ENCODE measurements around the gene RHEB. TPM values are rescaled to one million over a fixed set of nuclear protein-coding genes. Genes with fewer than 3 reads are reported as not detected.

Gene RHEB
- total RNA-seq, 2 experiments from 2014 or later = 57.6 to 93.2 TPM

DNA sequence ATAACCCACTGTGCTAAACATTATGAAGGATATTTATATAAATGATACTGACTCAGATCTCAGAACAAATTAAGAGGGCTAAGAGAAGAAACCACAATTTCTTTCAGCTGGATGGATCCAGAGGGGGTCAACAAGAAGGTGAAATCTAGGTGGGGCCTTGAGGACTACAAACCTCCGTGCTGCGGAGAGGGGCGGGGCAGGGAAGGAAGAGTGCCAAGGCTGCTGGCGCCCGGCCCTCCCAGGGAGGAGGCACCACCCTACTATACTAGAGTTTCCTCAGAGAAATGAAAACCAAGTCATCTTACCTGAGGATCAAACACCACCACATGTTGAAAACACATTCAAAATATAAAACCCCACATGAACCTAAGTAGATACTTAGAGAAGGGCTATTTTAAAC lies 50.4 kb downstream of the RHEB start:
- TF ChIP-seq EZH2phosphoT487 (IDR thresholded peaks at IDR 0.05; ENCODE audit: borderline replicate concordance, low read depth, low read length) = no peak
- TF ChIP-seq, protein P1, sequence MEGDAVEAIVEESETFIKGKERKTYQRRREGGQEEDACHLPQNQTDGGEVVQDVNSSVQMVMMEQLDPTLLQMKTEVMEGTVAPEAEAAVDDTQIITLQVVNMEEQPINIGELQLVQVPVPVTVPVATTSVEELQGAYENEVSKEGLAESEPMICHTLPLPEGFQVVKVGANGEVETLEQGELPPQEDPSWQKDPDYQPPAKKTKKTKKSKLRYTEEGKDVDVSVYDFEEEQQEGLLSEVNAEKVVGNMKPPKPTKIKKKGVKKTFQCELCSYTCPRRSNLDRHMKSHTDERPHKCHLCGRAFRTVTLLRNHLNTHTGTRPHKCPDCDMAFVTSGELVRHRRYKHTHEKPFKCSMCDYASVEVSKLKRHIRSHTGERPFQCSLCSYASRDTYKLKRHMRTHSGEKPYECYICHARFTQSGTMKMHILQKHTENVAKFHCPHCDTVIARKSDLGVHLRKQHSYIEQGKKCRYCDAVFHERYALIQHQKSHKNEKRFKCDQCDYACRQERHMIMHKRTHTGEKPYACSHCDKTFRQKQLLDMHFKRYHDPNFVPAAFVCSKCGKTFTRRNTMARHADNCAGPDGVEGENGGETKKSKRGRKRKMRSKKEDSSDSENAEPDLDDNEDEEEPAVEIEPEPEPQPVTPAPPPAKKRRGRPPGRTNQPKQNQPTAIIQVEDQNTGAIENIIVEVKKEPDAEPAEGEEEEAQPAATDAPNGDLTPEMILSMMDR (conservative IDR thresholded peaks at IDR 0.05; ENCODE audit: low read length) = no peak
- no peak overlapping the region for H3K4me3 ChIP-seq (ENCODE audit: low read depth, low read length, poor library complexity, severe bottlenecking)
- ChIA-PET POLR2A (no interaction called here), CTCF (ENCODE audit: unreplicated experiment) (no interaction called here)
- no peaks in the 10 kb centered on the region for H3K9me3 ChIP-seq (ENCODE audit: low read length)
- H3K4me1 ChIP-seq (ENCODE audit: insufficient read depth, low read length, poor library complexity, severe bottlenecking) = peaks cover 25% of the 10 kb centered on the region
- H2AFZ ChIP-seq (ENCODE audit: low read length) = no peak overlapping the region
- no peak overlapping the region for H3K27ac ChIP-seq (ENCODE audit: low read depth, low read length, poor library complexity, severe bottlenecking)
- H3K4me2 ChIP-seq (ENCODE audit: low read length) = no peak overlapping the region
- peaks cover 7% of the 10 kb centered on the region; the same call in 1 of the 2 replicates for H3K79me2 ChIP-seq (ENCODE audit: insufficient read depth, low read depth, low read length)
- peaks cover 15% of the 10 kb centered on the region; the same call in 1 of the 2 replicates for H4K20me1 ChIP-seq (ENCODE audit: insufficient read depth, low read length)
- peaks cover 98% of the 10 kb centered on the region for H3K36me3 ChIP-seq (ENCODE audit: insufficient read depth, low read length)
- no TSS peak for BruUV-seq (replicated peaks)
- DNase-seq (ENCODE audit: low spot score) = no peak
- intact Hi-C loops (cut with micrococcal nuclease; ENCODE audit: unreplicated experiment) = no loop called here
- no peaks in the 10 kb centered on the region for H3K9me2 ChIP-seq (ENCODE audit: insufficient read depth, low read length)

GRCh38 chr7:151468217-151469018 lies 51.3 kb downstream of the RHEB start:
- H3K36me3 ChIP-seq (ENCODE audit: insufficient read depth, low read length) = peaks cover 98% of the 10 kb centered on the region
- BruUV-seq (replicated peaks) = no TSS peak
- no peak overlapping the region for H3K4me2 ChIP-seq (ENCODE audit: low read length)
- TF ChIP-seq, protein P1 (conservative IDR thresholded peaks at IDR 0.05; ENCODE audit: low read length) = no peak
- no peak for TF ChIP-seq EZH2phosphoT487 (IDR thresholded peaks at IDR 0.05; ENCODE audit: borderline replicate concordance, low read depth, low read length)
- no peak for DNase-seq (ENCODE audit: low spot score)
- H3K27ac ChIP-seq (ENCODE audit: low read depth, low read length, poor library complexity, severe bottlenecking) = no peak overlapping the region
- no peaks in the 10 kb centered on the region for H3K9me2 ChIP-seq (ENCODE audit: insufficient read depth, low read length)
- peaks cover 2% of the 10 kb centered on the region; the same call in 1 of the 2 replicates for H3K79me2 ChIP-seq (ENCODE audit: insufficient read depth, low read depth, low read length)
- no peak overlapping the region for H3K4me3 ChIP-seq (ENCODE audit: low read depth, low read length, poor library complexity, severe bottlenecking)
- no peak overlapping the region for H2AFZ ChIP-seq (ENCODE audit: low read length)
- intact Hi-C loops (cut with micrococcal nuclease; ENCODE audit: unreplicated experiment) = no loop called here
- H3K4me1 ChIP-seq (ENCODE audit: insufficient read depth, low read length, poor library complexity, severe bottlenecking) = peaks cover 21% of the 10 kb centered on the region
- H3K9me3 ChIP-seq (ENCODE audit: low read length) = peaks cover 5% of the 10 kb centered on the region; the same call in 1 of the 2 replicates
- H4K20me1 ChIP-seq (ENCODE audit: insufficient read depth, low read length) = peaks cover 15% of the 10 kb centered on the region; the same call in 1 of the 2 replicates
- POLR2A ChIA-PET = no interaction called here
- CTCF ChIA-PET (ENCODE audit: unreplicated experiment) = no interaction called here

- intact Hi-C loops (cut with micrococcal nuclease; ENCODE audit: unreplicated experiment) = no loop called here
- TF ChIP-seq, protein P1 (conservative IDR thresholded peaks at IDR 0.05; ENCODE audit: low read length) = no peak
- ChIA-PET POLR2A (interaction anchor here (0.6 kb wide), 1 partner anchor 1934 kb away, joined by 3 read pairs; no protein-coding TSS in a partner anchor), CTCF (ENCODE audit: unreplicated experiment) (no interaction called here)
- Histone ChIP-seq H3K4me1 (ENCODE audit: insufficient read depth, low read length, poor library complexity, severe bottlenecking) (no peaks in the 10 kb centered on the region), H3K9me3 (ENCODE audit: low read length) (peaks cover 17% of the 10 kb centered on the region), H3K36me3 (ENCODE audit: insufficient read depth, low read length) (peaks cover 73% of the 10 kb centered on the region), H3K79me2 (ENCODE audit: insufficient read depth, low read depth, low read length) (no peaks in the 10 kb centered on the region), H3K4me2 (ENCODE audit: low read length) (no peak overlapping the region), H4K20me1 (ENCODE audit: insufficient read depth, low read length) (no peaks in the 10 kb centered on the region), H3K9me2 (ENCODE audit: insufficient read depth, low read length) (no peaks in the 10 kb centered on the region), H3K4me3 (ENCODE audit: low read depth, low read length, poor library complexity, severe bottlenecking) (no peak overlapping the region), H3K27ac (ENCODE audit: low read depth, low read length, poor library complexity, severe bottlenecking) (no peak overlapping the region), H2AFZ (ENCODE audit: low read length) (no peak overlapping the region)
- no TSS peak for BruUV-seq (replicated peaks)
- no peak for DNase-seq (ENCODE audit: low spot score)
Measured at GRCh38 chr7:151465169-151465568, 54.5 kb downstream of the RHEB start.

Measured in OCI-LY7 (cell line).